GM23338 (cell line): ENCODE data around the gene SLC25A13. TPM values are rescaled to one million over a fixed set of nuclear protein-coding genes. Genes with fewer than 3 reads are reported as not detected.

Experiments used
- ATAC-seq: fragments of 200-7000 bp; cut with Tn5 transposase; 3 replicates; pipeline ENCODE4 v1.9.1; 2020
- DNase-seq: peaks from one replicate; pipeline ENCODE4 v3.0.0-alpha.2; 2015; ENCODE audit warnings: low spot score
- H2AFZ ChIP-seq: fragments of 200-600 bp; sonication (generic); 2 replicates; pipeline ENCODE4 v1.8.0; 2016; ENCODE audit warnings: antibody characterized with exemption, mild to moderate bottlenecking, moderate library complexity
- H3F3A ChIP-seq: fragments of 200-600 bp; sonication (generic); replicated peaks from 2 replicates; pipeline ENCODE4 v1.8.0; 2017; ENCODE audit warnings: antibody characterized with exemption, mixed run types, low read depth
- H3K27ac ChIP-seq: fragments of 200-600 bp; sonication (generic); 2 replicates; pipeline ENCODE4 v1.6.1; 2016; ENCODE audit warnings: low read depth
- H3K27me3 ChIP-seq: fragments of 200-600 bp; sonication (generic); 2 replicates; pipeline ENCODE4 v1.8.0; 2016; ENCODE audit warnings: mild to moderate bottlenecking, mixed run types, moderate library complexity; ENCODE audit not compliant: insufficient read depth
- H3K36me3 ChIP-seq: fragments of 200-600 bp; sonication (generic); 2 replicates; pipeline ENCODE4 v1.8.0; 2016; ENCODE audit warnings: mild to moderate bottlenecking; ENCODE audit not compliant: insufficient read depth
- H3K4me1 ChIP-seq: fragments of 200-600 bp; sonication (generic); 2 replicates; pipeline ENCODE4 v1.8.0; 2016; ENCODE audit warnings: mild to moderate bottlenecking, moderate library complexity; ENCODE audit not compliant: insufficient read depth
- H3K4me2 ChIP-seq: fragments of 200-600 bp; sonication (generic); 2 replicates; pipeline ENCODE4 v1.7.1; 2017; ENCODE audit warnings: mixed run types
- H3K4me3 ChIP-seq: fragments of 200-600 bp; sonication (generic); 2 replicates; pipeline ENCODE4 v1.6.1; 2016; ENCODE audit warnings: mixed run types
- H3K79me2 ChIP-seq: fragments of 200-600 bp; sonication (generic); replicated peaks from 2 replicates; pipeline ENCODE4 v1.8.0; 2017; ENCODE audit warnings: mild to moderate bottlenecking; ENCODE audit not compliant: insufficient read depth
- H3K9me2 ChIP-seq: fragments of 200-600 bp; sonication (generic); 2 replicates; pipeline ENCODE4 v1.8.0; 2017; ENCODE audit not compliant: insufficient read depth
- H4K20me1 ChIP-seq: fragments of 200-600 bp; sonication (generic); replicated peaks from 2 replicates; pipeline ENCODE4 v1.8.0; 2017; ENCODE audit warnings: mild to moderate bottlenecking; ENCODE audit not compliant: insufficient read depth
- H3K27ac Mint-ChIP-seq: 2 replicates; pipeline ENCODE4 v1.8.0; 2020; ENCODE audit warnings: inconsistent platforms, mild to moderate bottlenecking, moderate library complexity, mixed read lengths
- H3K27me3 Mint-ChIP-seq: 3 replicates; pipeline ENCODE4 v1.8.0; 2022; ENCODE audit warnings: low read depth, mild to moderate bottlenecking, moderate library complexity, mixed read lengths, inconsistent platforms; ENCODE audit not compliant: insufficient read depth, poor library complexity
- H3K36me3 Mint-ChIP-seq: 3 replicates; pipeline ENCODE4 v1.8.0; 2021; ENCODE audit warnings: low read depth, mild to moderate bottlenecking, inconsistent platforms, moderate library complexity, mixed read lengths
- H3K4me1 Mint-ChIP-seq: 3 replicates; pipeline ENCODE4 v1.8.0; 2020; ENCODE audit warnings: mild to moderate bottlenecking, inconsistent platforms, mixed read lengths
- H3K4me3 Mint-ChIP-seq: 3 replicates; pipeline ENCODE4 v1.8.0; 2021; ENCODE audit warnings: moderate library complexity, mild to moderate bottlenecking, inconsistent platforms, mixed read lengths
- H3K9me3 Mint-ChIP-seq: 3 replicates; pipeline ENCODE4 v1.8.0; 2020; ENCODE audit warnings: moderate library complexity, mild to moderate bottlenecking, inconsistent platforms, mixed read lengths
- CREB1 ChIP-seq: fragments of 250-450 bp; sonication (Bioruptor Pico); IDR thresholded peaks from 2 replicates; pipeline ENCODE4 v1.5.0; 2020; ENCODE audit warnings: low read depth, mild to moderate bottlenecking, moderate library complexity
- ETS1 ChIP-seq: IDR thresholded peaks from 2 replicates; pipeline ENCODE4 v1.6.1; 2016; ENCODE audit warnings: antibody characterized with exemption
- EZH2 ChIP-seq: fragments of 200-600 bp; sonication (generic); IDR thresholded peaks from one replicate; pipeline ENCODE4 v1.8.0; 2017; ENCODE audit warnings: antibody characterized with exemption, mild to moderate bottlenecking, low read depth; ENCODE audit not compliant: unreplicated experiment
- NANOG ChIP-seq: IDR thresholded peaks from 2 replicates; pipeline ENCODE4 v1.6.1; 2016; ENCODE audit warnings: antibody characterized with exemption, borderline replicate concordance
- POLR2AphosphoS5 ChIP-seq: IDR thresholded peaks from 2 replicates; pipeline ENCODE4 v1.6.1; 2016; ENCODE audit warnings: antibody characterized with exemption, low read depth
- ZNF114 ChIP-seq: fragments of 250-450 bp; sonication (Bioruptor Pico); IDR thresholded peaks from 2 replicates; pipeline ENCODE4 v1.5.0; 2020; ENCODE audit warnings: mild to moderate bottlenecking, moderate library complexity
- ZNF331 ChIP-seq: fragments of 250-450 bp; sonication (Bioruptor Pico); IDR thresholded peaks from 2 replicates; pipeline ENCODE4 v1.5.0; 2020; ENCODE audit warnings: low read depth, mild to moderate bottlenecking, moderate library complexity
- polyA plus RNA-seq: library from polyadenylated mRNA; unstranded; fragments of >200 nt; fragmentation: Nextera tagmentation; extraction: Ambion mirVana; gene quantifications from 2 replicates; pipeline ENCODE4 v1.2.1, GENCODE V29; 2016
- total RNA-seq: library from RNA; depleted of rRNA; stranded (reverse); fragments of >200 nt; shearing (Covaris generic); gene quantifications from 2 replicates; pipeline ENCODE4 v1.2.3, GENCODE V29; 2014
- TF ChIP-seq, protein P1 (sequence below): IDR thresholded peaks from one replicate; pipeline ENCODE4 v1.6.1; 2018; ENCODE audit warnings: antibody characterized with exemption; ENCODE audit not compliant: unreplicated experiment
- TF ChIP-seq, protein P2 (sequence below), 2 experiments: fragments of 200-600 bp in 1 of 2; sonication (generic) in 1 of 2; conservative IDR thresholded peaks; 2 replicates each; pipeline versions ENCODE4 v1.5.1 to v1.6.1; 2016 to 2017; ENCODE audit warnings: antibody characterized with exemption in 2 of 2, low read depth in 2 of 2, mild to moderate bottlenecking in 2 of 2, moderate library complexity in 1 of 2
- TF ChIP-seq, protein P3 (sequence below): fragments of 250-450 bp; sonication (Bioruptor Pico); IDR thresholded peaks from 2 replicates; pipeline ENCODE4 v1.5.0; 2020; ENCODE audit warnings: mild to moderate bottlenecking, moderate library complexity

SLC25A13 gene
- total and polyA plus RNA-seq, 2 experiments from 2014 or later: 51.1 to 84.6 TPM

DNA sequence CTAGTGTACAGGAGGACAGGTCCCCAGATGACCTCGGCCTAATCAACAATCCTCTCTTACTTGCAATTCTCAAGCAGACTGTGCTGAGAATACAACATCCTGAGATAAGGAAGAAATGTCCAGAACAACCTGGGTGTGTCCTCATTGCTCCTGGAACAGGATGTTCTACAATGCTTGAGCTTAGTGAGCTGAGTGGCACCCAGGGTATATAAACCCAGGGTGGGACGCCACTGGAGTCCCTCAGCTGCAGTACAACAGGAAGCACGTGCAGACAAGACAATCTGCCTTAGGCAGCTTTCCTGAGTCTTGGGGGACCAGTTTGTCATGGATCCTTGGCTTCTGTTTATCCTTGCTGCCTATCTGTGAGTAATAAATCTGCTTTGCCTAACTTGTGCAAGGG is 27.7 kb upstream of the SLC25A13 start:
- H3K4me3 Mint-ChIP-seq: no peak overlapping the region

More for the DNA sequence above, 27.7 kb upstream of the SLC25A13 start:
- no peak for TF ChIP-seq ZNF114 (CRISPR knock-in tag)
- TF ChIP-seq, protein P1, sequence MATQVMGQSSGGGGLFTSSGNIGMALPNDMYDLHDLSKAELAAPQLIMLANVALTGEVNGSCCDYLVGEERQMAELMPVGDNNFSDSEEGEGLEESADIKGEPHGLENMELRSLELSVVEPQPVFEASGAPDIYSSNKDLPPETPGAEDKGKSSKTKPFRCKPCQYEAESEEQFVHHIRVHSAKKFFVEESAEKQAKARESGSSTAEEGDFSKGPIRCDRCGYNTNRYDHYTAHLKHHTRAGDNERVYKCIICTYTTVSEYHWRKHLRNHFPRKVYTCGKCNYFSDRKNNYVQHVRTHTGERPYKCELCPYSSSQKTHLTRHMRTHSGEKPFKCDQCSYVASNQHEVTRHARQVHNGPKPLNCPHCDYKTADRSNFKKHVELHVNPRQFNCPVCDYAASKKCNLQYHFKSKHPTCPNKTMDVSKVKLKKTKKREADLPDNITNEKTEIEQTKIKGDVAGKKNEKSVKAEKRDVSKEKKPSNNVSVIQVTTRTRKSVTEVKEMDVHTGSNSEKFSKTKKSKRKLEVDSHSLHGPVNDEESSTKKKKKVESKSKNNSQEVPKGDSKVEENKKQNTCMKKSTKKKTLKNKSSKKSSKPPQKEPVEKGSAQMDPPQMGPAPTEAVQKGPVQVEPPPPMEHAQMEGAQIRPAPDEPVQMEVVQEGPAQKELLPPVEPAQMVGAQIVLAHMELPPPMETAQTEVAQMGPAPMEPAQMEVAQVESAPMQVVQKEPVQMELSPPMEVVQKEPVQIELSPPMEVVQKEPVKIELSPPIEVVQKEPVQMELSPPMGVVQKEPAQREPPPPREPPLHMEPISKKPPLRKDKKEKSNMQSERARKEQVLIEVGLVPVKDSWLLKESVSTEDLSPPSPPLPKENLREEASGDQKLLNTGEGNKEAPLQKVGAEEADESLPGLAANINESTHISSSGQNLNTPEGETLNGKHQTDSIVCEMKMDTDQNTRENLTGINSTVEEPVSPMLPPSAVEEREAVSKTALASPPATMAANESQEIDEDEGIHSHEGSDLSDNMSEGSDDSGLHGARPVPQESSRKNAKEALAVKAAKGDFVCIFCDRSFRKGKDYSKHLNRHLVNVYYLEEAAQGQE: no peak
- TF ChIP-seq EZH2: no peak
- TF ChIP-seq, protein P2, sequence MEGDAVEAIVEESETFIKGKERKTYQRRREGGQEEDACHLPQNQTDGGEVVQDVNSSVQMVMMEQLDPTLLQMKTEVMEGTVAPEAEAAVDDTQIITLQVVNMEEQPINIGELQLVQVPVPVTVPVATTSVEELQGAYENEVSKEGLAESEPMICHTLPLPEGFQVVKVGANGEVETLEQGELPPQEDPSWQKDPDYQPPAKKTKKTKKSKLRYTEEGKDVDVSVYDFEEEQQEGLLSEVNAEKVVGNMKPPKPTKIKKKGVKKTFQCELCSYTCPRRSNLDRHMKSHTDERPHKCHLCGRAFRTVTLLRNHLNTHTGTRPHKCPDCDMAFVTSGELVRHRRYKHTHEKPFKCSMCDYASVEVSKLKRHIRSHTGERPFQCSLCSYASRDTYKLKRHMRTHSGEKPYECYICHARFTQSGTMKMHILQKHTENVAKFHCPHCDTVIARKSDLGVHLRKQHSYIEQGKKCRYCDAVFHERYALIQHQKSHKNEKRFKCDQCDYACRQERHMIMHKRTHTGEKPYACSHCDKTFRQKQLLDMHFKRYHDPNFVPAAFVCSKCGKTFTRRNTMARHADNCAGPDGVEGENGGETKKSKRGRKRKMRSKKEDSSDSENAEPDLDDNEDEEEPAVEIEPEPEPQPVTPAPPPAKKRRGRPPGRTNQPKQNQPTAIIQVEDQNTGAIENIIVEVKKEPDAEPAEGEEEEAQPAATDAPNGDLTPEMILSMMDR (conservative IDR thresholded peaks at IDR 0.05; ENCODE audit: low read depth in 2 of 2): no peak
- no peak for TF ChIP-seq POLR2AphosphoS5
- no peak for TF ChIP-seq NANOG
- TF ChIP-seq ETS1: no peak
- TF ChIP-seq, protein P3, sequence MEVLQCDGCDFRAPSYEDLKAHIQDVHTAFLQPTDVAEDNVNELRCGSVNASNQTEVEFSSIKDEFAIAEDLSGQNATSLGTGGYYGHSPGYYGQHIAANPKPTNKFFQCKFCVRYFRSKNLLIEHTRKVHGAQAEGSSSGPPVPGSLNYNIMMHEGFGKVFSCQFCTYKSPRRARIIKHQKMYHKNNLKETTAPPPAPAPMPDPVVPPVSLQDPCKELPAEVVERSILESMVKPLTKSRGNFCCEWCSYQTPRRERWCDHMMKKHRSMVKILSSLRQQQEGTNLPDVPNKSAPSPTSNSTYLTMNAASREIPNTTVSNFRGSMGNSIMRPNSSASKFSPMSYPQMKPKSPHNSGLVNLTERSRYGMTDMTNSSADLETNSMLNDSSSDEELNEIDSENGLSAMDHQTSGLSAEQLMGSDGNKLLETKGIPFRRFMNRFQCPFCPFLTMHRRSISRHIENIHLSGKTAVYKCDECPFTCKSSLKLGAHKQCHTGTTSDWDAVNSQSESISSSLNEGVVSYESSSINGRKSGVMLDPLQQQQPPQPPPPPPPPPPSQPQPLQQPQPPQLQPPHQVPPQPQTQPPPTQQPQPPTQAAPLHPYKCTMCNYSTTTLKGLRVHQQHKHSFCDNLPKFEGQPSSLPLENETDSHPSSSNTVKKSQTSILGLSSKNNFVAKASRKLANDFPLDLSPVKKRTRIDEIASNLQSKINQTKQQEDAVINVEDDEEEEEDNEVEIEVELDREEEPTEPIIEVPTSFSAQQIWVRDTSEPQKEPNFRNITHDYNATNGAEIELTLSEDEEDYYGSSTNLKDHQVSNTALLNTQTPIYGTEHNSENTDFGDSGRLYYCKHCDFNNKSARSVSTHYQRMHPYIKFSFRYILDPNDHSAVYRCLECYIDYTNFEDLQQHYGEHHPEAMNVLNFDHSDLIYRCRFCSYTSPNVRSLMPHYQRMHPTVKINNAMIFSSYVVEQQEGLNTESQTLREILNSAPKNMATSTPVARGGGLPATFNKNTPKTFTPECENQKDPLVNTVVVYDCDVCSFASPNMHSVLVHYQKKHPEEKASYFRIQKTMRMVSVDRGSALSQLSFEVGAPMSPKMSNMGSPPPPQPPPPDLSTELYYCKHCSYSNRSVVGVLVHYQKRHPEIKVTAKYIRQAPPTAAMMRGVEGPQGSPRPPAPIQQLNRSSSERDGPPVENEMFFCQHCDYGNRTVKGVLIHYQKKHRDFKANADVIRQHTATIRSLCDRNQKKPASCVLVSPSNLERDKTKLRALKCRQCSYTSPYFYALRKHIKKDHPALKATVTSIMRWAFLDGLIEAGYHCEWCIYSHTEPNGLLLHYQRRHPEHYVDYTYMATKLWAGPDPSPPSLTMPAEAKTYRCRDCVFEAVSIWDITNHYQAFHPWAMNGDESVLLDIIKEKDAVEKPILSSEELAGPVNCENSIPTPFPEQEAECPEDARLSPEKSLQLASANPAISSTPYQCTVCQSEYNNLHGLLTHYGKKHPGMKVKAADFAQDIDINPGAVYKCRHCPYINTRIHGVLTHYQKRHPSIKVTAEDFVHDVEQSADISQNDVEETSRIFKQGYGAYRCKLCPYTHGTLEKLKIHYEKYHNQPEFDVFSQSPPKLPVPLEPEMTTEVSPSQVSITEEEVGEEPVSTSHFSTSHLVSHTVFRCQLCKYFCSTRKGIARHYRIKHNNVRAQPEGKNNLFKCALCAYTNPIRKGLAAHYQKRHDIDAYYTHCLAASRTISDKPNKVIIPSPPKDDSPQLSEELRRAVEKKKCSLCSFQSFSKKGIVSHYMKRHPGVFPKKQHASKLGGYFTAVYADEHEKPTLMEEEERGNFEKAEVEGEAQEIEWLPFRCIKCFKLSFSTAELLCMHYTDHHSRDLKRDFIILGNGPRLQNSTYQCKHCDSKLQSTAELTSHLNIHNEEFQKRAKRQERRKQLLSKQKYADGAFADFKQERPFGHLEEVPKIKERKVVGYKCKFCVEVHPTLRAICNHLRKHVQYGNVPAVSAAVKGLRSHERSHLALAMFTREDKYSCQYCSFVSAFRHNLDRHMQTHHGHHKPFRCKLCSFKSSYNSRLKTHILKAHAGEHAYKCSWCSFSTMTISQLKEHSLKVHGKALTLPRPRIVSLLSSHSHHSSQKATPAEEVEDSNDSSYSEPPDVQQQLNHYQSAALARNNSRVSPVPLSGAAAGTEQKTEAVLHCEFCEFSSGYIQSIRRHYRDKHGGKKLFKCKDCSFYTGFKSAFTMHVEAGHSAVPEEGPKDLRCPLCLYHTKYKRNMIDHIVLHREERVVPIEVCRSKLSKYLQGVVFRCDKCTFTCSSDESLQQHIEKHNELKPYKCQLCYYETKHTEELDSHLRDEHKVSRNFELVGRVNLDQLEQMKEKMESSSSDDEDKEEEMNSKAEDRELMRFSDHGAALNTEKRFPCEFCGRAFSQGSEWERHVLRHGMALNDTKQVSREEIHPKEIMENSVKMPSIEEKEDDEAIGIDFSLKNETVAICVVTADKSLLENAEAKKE (CRISPR knock-in tag): no peak
- no peak for TF ChIP-seq CREB1
- no peak for TF ChIP-seq ZNF331
- no peaks in the 10 kb centered on the region for H3K79me2 ChIP-seq
- ATAC-seq (no peak), DNase-seq (no peak)
- H2AFZ ChIP-seq: no peak overlapping the region
- Mint-ChIP-seq H3K4me1 (no peaks in the 10 kb centered on the region), H3K27ac (no peak overlapping the region), H3K9me3 (no peaks in the 10 kb centered on the region), H3K36me3 (no peaks in the 10 kb centered on the region), H3K27me3 (no peaks in the 10 kb centered on the region)
- no peaks in the 10 kb centered on the region for H4K20me1 ChIP-seq
- H3K9me2 ChIP-seq: no peaks in the 10 kb centered on the region; the same call in 1 of the 2 replicates
- H3K36me3 ChIP-seq: no peaks in the 10 kb centered on the region
- no peak overlapping the region for H3K4me2 ChIP-seq
- H3K27ac ChIP-seq: no peak overlapping the region
- H3F3A ChIP-seq: no peaks in the 10 kb centered on the region
- H3K27me3 ChIP-seq: no peaks in the 10 kb centered on the region
- H3K4me1 ChIP-seq: no peaks in the 10 kb centered on the region
- no peak overlapping the region for H3K4me3 ChIP-seq
